Ramos (cell line): ENCODE results near the gene ANKRD9.
"Not testable (repeated sequence)": the region's sequence is repeated elsewhere in the genome, so short reads cannot be mapped to it uniquely, and the experiment has no call there.

Experiments used
- in situ Hi-C: fragments of 300-500 bp; cut with MboI; formaldehyde crosslinking; loops from one replicate; pipeline ENCODE4 v1.14.3; 2022; ENCODE audit warnings: low sequenced_read_pairs; ENCODE audit not compliant: unreplicated experiment

Gene ANKRD9, protein sequence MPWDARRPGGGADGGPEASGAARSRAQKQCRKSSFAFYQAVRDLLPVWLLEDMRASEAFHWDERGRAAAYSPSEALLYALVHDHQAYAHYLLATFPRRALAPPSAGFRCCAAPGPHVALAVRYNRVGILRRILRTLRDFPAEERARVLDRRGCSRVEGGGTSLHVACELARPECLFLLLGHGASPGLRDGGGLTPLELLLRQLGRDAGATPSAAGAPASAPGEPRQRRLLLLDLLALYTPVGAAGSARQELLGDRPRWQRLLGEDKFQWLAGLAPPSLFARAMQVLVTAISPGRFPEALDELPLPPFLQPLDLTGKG

DNA sequence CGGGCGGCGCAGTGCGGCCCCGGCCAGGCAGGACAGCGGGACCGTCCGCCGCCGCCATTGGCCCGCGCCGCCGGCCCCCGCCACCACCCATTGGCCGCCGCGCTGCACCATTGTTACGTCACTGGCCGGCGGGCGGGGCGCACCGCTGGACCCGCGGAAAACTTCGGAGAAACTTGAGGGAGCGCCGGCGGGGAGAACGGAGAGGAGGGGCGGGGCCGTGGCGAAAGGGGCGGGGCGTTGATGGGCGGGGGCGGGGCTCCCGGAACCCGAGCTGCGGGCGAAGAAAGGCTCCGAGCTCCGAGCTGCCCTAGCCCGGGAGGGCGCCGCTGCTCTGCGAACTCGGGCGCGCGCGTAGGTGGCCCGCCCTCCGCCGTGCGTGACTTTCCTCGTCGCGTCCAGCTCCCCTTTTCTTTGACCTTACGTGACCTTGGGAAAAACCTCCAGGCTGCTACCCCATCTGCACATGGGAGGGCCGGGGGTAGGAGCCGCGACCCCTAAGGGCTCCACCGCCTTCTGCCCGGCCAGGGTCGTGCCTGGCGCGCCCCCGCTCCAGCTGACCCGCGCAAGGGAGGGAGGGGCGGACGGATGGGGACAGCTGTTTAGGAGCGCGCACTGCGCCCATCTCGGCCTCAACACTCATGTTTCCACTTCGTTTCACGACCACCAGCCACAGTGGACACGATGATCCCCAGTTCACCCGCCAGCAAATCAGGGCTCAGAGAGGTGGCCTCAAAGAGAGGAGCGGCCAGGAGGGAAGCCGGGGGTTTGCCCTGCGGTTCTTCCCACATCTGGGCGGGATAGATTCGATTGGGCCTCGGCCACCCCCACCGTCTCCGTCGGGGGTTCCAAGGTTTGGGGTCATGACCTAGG is at the start of gene ANKRD9:
Gene ANKRD9, minus strand, starts transcription at position 31 of the 870 bp plus-strand sequence. CDS start 1,887 bp downstream, outside the sequence.
- in situ Hi-C loops: loop anchor here (10.0 kb wide), 1 partner anchor 555 kb away; no protein-coding TSS in a partner anchor

DNA sequence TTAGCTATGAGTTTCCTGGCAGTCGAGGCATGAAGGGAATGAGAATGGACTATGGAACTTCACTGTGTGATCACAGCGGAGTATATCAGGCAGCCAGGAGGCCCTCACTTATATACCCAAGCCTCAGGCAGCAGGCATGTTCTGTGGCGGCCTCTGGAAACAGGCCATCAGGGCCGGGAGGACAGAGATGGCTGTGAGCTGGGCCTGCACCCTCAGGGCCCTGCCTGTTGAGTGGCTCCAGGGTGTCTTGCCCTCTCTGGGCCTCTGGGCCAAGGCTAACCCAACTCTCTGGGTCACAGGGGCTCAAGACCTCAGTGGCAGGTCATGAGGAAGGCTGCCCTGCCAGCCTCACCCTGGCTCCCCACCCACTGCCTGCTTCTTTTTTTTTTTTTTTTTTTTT is 49.0 kb upstream of the ANKRD9 start:
- in situ Hi-C loops: no loop called here

DNA sequence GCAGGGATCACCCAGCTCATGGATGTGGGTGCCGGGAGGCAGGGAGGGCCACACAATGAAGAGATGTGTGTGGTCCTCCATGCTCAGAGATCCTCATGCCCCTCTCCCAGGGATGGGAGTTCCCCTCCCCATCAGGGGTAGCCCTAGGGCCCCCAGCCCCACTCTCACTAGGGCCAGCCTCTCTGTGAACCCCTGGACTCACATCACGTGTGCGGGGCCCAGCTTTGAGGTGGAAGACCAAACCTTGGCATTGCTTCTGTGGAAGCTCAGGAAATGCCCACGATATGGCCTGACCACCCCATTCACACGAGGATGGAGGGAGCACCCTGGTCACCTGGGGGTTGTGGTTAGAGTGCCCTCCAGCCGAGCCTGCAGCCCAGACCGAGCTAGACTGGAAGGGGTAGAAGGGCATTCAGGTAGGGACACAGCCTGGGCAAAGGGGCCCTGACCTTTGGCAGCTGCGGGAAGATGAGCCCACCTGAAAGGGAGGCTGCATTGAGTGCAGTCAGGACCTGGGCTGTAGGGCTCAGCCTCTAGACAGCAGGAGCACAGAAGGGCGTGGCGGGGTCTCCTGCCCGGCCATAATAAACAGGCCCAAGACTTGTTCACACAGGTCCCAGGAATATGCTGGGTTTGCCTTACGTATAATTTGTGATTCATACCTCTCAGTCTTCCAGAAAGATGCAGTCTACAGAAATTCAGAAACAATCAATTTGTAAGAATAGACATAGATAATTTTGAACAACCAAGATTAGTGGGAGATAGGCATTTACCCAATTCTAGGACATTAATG is 48.1 kb upstream of the ANKRD9 start:
- in situ Hi-C loops: no loop called here

DNA sequence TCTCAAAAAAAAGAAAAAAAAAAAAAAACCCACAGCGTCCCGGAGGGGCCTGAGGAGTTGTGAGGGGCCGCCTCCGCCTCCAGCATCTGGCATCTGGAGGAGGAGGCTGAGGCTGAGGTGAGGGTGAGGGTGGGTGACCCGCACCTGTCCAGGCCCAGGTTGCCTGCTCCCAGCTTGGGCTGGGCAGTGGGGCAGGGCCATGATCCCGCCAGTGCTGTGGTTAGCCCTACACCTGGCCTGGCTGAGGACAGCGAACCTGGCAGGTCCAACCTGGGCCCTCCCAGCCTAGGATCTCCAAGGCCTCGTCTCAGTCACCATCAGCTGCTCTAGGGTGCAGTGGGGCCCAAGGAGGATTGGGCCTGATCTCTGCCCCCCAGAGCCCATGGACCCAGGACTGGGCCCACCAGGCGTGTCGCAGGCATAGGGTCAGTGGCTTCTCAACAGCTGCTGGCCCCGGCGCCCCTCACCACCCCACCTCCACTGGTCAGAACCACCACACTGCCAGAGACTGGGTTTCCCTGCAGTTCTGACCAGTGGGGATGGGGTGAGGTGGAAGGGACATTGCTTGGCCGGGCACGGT is 46.6 kb upstream of the ANKRD9 start:
- in situ Hi-C loops: no loop called here

DNA sequence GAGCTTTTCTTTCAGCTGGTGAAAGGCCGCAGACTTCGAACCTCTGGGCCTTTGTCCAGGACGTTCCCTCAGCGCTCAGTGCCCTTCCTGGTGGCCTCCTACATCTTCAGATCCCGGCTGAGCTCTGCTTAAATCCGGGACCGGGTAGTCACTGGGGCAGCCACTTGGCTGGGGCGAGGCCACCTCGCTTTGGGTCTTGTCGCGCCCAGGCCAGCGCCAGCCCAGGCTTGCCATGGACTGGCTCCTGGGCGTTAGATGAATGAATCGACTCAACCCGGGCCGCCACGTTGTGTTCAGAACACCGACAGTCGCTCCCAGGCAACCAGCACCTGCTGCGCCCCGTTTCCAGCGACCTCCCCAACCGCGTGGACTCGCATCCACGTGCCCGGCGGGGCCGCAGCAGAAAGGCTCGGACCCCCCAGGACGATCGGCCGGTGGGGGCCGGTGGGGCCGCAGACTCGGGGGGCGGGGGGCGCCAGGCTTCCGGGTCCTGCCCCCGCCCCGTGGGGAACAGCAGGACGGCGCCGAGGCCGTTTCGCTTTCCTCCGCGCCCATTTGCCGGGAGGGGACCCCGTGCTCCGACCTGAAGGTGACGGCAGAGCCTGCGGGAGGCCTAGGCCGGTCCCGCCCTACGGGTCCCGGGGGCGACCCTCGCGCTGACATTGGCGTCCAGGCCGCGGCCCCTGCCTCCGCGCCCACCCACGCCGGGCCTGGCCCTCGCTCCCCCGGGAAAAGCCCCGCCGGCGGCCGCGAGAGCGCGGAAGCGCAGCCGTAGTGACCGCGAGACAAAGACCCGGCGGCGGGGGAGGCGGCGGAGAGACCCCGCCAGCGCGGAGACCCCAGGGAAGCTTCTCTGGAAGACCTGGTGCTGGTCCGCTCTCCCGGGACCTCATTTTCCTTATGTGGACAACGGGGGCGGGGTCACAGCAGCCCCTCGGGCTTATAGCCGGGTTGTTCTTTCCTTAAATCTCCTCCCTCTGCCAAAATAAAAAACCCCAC is 45.5 kb upstream of the ANKRD9 start:
- in situ Hi-C loops: no loop called here

DNA sequence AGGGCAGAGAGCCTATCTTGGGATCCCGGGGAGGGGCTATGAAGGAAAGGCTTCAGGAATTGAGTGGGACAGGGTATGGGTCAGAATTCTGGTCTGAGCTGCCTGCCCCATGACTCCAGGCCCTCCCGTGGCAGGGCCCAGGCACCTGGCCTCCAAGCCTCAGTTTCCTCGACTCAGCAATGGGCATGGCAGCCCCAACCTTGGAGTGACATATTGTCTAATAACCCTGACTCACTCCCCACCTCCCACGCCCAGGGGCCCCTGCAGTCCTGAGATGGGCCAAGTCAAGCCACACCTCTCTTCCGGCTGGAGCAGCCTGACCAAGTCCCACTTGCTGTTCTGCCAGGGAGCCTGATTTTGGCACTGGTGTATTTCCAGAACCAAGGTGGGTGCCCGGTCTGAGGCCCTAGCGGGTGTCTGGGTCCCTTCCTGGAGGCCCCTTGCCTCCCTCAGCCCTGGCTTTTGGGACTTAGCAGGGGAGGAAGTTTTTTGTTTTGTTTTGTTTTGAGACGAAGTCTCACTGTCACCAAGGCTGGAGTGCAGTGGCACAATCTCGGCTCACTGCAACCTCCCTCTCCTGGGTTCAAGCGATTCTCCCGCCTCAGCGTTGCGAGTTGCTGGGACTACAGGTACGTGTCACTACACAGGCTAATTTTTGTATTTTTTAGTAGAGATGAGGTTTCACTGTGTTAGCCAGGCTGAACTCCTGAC is 42.6 kb upstream of the ANKRD9 start:
- in situ Hi-C loops: no loop called here

- in situ Hi-C loops: not testable (repeated sequence)
Measured at GRCh38 chr14:102550927-102551401, 41.4 kb upstream of the ANKRD9 start.

- in situ Hi-C loops: no loop called here
Measured at GRCh38 chr14:102548616-102549240, 39.2 kb upstream of the ANKRD9 start.

DNA sequence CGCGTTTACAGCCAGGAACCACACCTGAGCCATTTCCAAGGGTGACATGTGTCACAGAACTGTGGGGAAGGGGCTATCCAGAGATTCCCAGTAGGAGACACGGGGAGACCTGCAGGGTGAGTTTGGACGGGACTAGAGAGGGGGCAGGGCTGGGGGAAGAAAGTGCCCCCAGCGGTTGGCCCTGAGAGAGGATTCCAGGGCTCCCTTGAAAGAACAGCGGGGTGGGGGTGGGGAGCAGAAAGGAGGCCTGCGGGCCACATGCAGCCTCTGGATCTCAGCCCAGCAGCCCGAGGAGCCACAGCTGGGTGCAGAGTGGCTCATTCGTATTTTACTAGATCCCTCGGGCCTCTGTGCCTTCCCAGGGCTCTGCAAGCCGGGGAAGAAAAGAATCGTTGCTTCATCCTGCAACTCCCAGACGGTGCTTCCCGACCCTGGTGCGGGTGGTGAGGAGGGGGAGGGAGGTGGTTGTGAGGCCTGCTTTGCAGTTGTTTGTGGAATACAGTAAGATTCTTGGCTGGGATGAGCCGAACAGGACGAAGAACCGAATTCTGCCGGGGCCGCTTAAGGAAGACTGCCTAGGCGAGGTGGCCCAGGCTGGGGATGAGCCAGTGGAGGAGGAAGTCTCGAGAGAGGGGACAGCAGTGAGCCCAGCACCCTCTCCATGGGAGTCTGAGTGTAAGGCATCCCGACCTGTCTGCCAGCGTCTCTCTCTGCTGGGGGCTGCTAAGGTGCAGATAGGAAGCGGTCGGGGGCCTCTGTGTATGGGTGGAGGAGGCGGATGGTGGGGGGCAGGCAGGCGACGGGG is 36.1 kb upstream of the ANKRD9 start:
- in situ Hi-C loops: no loop called here

DNA sequence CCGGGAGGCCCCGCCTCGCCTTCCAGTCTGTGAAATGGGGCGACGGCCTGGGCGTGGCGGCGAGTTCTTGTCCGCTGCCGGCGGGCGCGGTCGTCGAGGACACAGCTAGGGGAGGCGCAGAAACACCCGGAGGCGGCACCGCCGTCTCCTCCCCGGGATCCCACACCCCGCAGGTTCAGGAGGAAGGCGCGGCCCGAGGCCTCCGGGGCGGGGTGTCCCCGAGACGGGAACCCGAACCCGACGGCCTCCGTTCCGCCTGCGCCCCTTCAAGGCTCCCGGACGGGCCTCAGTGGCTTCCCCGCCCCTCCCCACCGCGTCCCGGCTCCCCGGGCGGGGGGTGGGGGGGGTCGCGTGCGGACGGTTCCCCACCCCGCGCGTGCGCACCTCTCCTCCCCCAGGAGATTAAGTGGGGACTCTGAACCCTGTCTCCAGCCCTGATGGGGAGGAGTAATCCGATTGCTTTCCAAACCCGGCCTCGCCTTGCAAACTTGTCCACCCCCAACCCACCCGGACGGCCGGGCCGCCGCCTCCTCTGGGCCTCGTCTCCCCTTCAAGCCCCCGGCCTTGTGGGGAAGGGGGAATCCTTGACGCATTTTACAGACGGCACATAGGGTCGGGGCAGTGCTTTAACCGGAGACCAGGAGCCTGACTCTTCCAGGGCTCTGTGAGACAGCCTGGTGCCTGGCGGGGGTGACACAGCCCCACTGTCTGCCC is 35.3 kb upstream of the ANKRD9 start:
- in situ Hi-C loops: no loop called here

GRCh38 chr14:102544046-102544746 is 34.6 kb upstream of the ANKRD9 start:
- in situ Hi-C loops: no loop called here

DNA sequence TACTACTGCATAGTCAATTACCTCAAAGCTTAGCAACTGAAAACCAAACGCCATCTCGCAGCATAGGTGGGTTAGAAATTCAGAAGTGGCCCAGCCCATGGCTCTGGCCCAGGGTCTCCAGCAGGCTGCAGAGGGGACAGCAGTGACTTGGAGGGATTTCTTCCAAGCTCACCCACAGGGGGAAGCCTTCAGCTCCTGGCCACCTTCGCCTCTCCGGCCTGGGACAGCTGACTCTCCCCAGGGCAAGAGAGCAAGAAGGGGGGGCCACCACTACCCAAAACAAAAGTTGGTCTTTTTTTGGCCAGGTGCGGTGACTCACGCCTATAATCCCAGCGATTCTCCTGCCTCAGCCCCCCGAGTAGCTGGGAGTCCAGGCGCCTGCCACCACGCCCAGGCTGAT is 32.2 kb upstream of the ANKRD9 start:
- in situ Hi-C loops: no loop called here

DNA sequence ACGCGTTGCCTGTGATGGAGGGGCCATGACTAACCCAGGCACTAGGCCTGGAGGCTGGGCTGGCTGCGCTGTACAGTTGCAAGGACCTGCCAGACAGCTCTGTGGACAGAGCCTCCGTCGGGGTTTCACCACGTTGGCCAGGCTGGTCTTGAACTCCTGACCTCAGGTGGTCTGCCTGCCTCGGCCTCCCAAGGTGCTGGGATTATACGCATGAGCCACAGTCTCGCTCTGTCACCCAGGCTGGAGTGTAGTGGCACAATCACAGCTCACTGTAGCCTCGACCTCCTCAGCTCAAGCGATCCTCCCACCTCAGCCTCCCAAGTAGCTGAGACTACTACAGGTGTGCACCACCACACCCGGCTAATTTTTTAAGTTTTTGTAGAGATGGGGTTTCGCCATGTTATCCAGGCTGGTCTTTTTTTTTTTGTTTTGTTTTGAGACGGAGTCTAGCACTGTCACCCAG is 31.5 kb upstream of the ANKRD9 start:
- in situ Hi-C loops: not testable (repeated sequence)

GRCh38 chr14:102540315-102541028 is 30.9 kb upstream of the ANKRD9 start:
- in situ Hi-C loops: no loop called here
